BLaER1 treated with 17β-estradiol and CSF1 and Interleukin-3, amounts not matched to agents 10 nM and 100 nM (cell line): ENCODE data around the gene LIMCH1.
A peak's percentile ranks its signal among the peaks of the same experiment; 100 is the strongest.

ENCODE experiments used
- H3K27ac ChIP-seq, 11 experiments: shearing (Covaris generic); formaldehyde crosslinking; 2 replicates each; pipeline ENCODE4 v1.8.1; 2022
- H3K27me3 ChIP-seq, 11 experiments: shearing (Covaris generic); formaldehyde crosslinking; 2 replicates each; pipeline ENCODE4 v1.8.1; 2022
- H3K36me3 ChIP-seq, 11 experiments: shearing (Covaris generic); formaldehyde crosslinking; 2 replicates each; pipeline ENCODE4 v1.8.1; 2022
- H3K4me1 ChIP-seq, 10 experiments: shearing (Covaris generic); formaldehyde crosslinking; 2 replicates each; pipeline ENCODE4 v1.8.1; 2022
- H3K4me2 ChIP-seq, 11 experiments: shearing (Covaris generic); formaldehyde crosslinking; 2 replicates each; pipeline ENCODE4 v1.8.1; 2022
- H3K4me3 ChIP-seq, 10 experiments: shearing (Covaris generic); formaldehyde crosslinking; 2 replicates each; pipeline ENCODE4 v1.8.1; 2022
- H3K9ac ChIP-seq, 11 experiments: shearing (Covaris generic); formaldehyde crosslinking; 2 replicates each; pipeline ENCODE4 v1.8.1; 2022
- H3K9me3 ChIP-seq, 11 experiments: shearing (Covaris generic); formaldehyde crosslinking; replicated peaks in 1 of 11; 2 replicates each; pipeline ENCODE4 v1.8.1; 2022
- H4K20me1 ChIP-seq, 11 experiments: shearing (Covaris generic); formaldehyde crosslinking; 2 replicates each; pipeline ENCODE4 v1.8.1; 2022
- Cebpa-rat ChIP-seq, 11 experiments: shearing (Covaris generic); IDR thresholded peaks; 2 replicates each; pipeline ENCODE4 v1.8.1; 2022

LIMCH1 gene

GRCh38 chr4:41549478-41549877 is 11.5 kb downstream of the LIMCH1 start:
- no peaks in the 10 kb centered on the region for H3K36me3 ChIP-seq
- no peak overlapping the region; a peak in 1 of 22 replicates for H3K27ac ChIP-seq
- H3K27me3 ChIP-seq, result no peaks in the 10 kb centered on the region
- H3K4me2 ChIP-seq, result no peak overlapping the region
- H3K9ac ChIP-seq, result no peak overlapping the region
- no peak for TF ChIP-seq Cebpa-rat (IDR thresholded peaks at IDR 0.05)
- H3K4me1 ChIP-seq, result peaks cover 0 to 10% (median 6%) of the 10 kb centered on the region in 10 experiments; a peak in 9 of 20 replicates
- no peak overlapping the region for H3K4me3 ChIP-seq
- no peaks in the 10 kb centered on the region for H3K9me3 ChIP-seq
- no peaks in the 10 kb centered on the region for H4K20me1 ChIP-seq

- peak overlapping the region in 2 of 11 experiments; percentile 18 to 46; a peak in 2 of 22 replicates for H3K27ac ChIP-seq
- no peaks in the 10 kb centered on the region for H3K9me3 ChIP-seq
- no peaks in the 10 kb centered on the region for H3K36me3 ChIP-seq
- peak overlapping the region in 3 of 11 experiments; percentile 9 to 49 (median 13); a peak in 3 of 22 replicates for H3K4me2 ChIP-seq
- H4K20me1 ChIP-seq, result no peaks in the 10 kb centered on the region
- H3K4me3 ChIP-seq, result no peak overlapping the region
- no peak overlapping the region for H3K9ac ChIP-seq
- H3K27me3 ChIP-seq, result no peaks in the 10 kb centered on the region
- TF ChIP-seq Cebpa-rat (IDR thresholded peaks at IDR 0.05), result no peak
- peaks cover 0 to 10% (median 6%) of the 10 kb centered on the region in 10 experiments; a peak in 9 of 20 replicates for H3K4me1 ChIP-seq
Observed at GRCh38 chr4:41550308-41550707, 12.4 kb downstream of the LIMCH1 start.

- Histone ChIP-seq H4K20me1 (no peaks in the 10 kb centered on the region), H3K27ac (no peak overlapping the region), H3K4me1 (peaks cover 0 to 10% (median 6%) of the 10 kb centered on the region in 10 experiments; a peak in 9 of 20 replicates), H3K4me2 (no peak overlapping the region), H3K4me3 (no peak overlapping the region), H3K9ac (no peak overlapping the region), H3K27me3 (no peaks in the 10 kb centered on the region), H3K9me3 (no peaks in the 10 kb centered on the region), H3K36me3 (no peaks in the 10 kb centered on the region)
- no peak for TF ChIP-seq Cebpa-rat (IDR thresholded peaks at IDR 0.05)
Observed at GRCh38 chr4:41551536-41551935, 13.6 kb downstream of the LIMCH1 start.

- Histone ChIP-seq H3K4me3 (no peak overlapping the region), H3K27ac (no peak overlapping the region), H3K27me3 (no peaks in the 10 kb centered on the region), H4K20me1 (no peaks in the 10 kb centered on the region), H3K4me2 (no peak overlapping the region), H3K9me3 (no peaks in the 10 kb centered on the region), H3K36me3 (no peaks in the 10 kb centered on the region), H3K9ac (no peak overlapping the region), H3K4me1 (peaks cover 0 to 9% (median 5%) of the 10 kb centered on the region in 10 experiments; a peak in 9 of 20 replicates)
- no peak for TF ChIP-seq Cebpa-rat (IDR thresholded peaks at IDR 0.05)
Observed at GRCh38 chr4:41554905-41555304, 16.9 kb downstream of the LIMCH1 start.

GRCh38 chr4:41556526-41556925 is 18.6 kb downstream of the LIMCH1 start:
- no peaks in the 10 kb centered on the region for H3K36me3 ChIP-seq
- no peak overlapping the region for H3K27ac ChIP-seq
- H4K20me1 ChIP-seq, result no peaks in the 10 kb centered on the region
- H3K9ac ChIP-seq, result no peak overlapping the region
- H3K27me3 ChIP-seq, result no peaks in the 10 kb centered on the region
- TF ChIP-seq Cebpa-rat (IDR thresholded peaks at IDR 0.05), result no peak
- H3K4me1 ChIP-seq, result no peaks in the 10 kb centered on the region
- no peak overlapping the region for H3K4me3 ChIP-seq
- H3K9me3 ChIP-seq, result no peaks in the 10 kb centered on the region
- no peak overlapping the region for H3K4me2 ChIP-seq

GRCh38 chr4:41559940-41560516 is 22.1 kb downstream of the LIMCH1 start:
- H3K27me3 ChIP-seq, result no peaks in the 10 kb centered on the region
- no peaks in the 10 kb centered on the region for H3K36me3 ChIP-seq
- H3K9ac ChIP-seq, result no peak overlapping the region
- no peak overlapping the region for H3K4me3 ChIP-seq
- no peaks in the 10 kb centered on the region for H3K9me3 ChIP-seq
- TF ChIP-seq Cebpa-rat (IDR thresholded peaks at IDR 0.05), result no peak
- H3K27ac ChIP-seq, result no peak overlapping the region
- H3K4me1 ChIP-seq, result no peaks in the 10 kb centered on the region
- no peaks in the 10 kb centered on the region for H4K20me1 ChIP-seq
- H3K4me2 ChIP-seq, result no peak overlapping the region

GRCh38 chr4:41561244-41561643 is 23.3 kb downstream of the LIMCH1 start:
- H3K27me3 ChIP-seq, result no peaks in the 10 kb centered on the region
- H3K27ac ChIP-seq, result no peak overlapping the region
- H3K36me3 ChIP-seq, result no peaks in the 10 kb centered on the region
- H4K20me1 ChIP-seq, result no peaks in the 10 kb centered on the region
- H3K4me3 ChIP-seq, result no peak overlapping the region
- no peaks in the 10 kb centered on the region for H3K4me1 ChIP-seq
- no peak for TF ChIP-seq Cebpa-rat (IDR thresholded peaks at IDR 0.05)
- no peaks in the 10 kb centered on the region for H3K9me3 ChIP-seq
- no peak overlapping the region for H3K4me2 ChIP-seq
- no peak overlapping the region for H3K9ac ChIP-seq

GRCh38 chr4:41567186-41567585 is 29.2 kb downstream of the LIMCH1 start:
- no peaks in the 10 kb centered on the region for H3K27me3 ChIP-seq
- TF ChIP-seq Cebpa-rat (IDR thresholded peaks at IDR 0.05), result no peak
- no peaks in the 10 kb centered on the region for H3K36me3 ChIP-seq
- no peak overlapping the region for H3K27ac ChIP-seq
- no peak overlapping the region for H3K9ac ChIP-seq
- H4K20me1 ChIP-seq, result no peaks in the 10 kb centered on the region
- no peaks in the 10 kb centered on the region for H3K4me1 ChIP-seq
- no peaks in the 10 kb centered on the region for H3K9me3 ChIP-seq
- no peak overlapping the region for H3K4me3 ChIP-seq
- H3K4me2 ChIP-seq, result no peak overlapping the region

GRCh38 chr4:41568363-41568762 is 30.4 kb downstream of the LIMCH1 start:
- no peak overlapping the region for H3K4me3 ChIP-seq
- no peaks in the 10 kb centered on the region for H3K36me3 ChIP-seq
- H3K4me1 ChIP-seq, result no peaks in the 10 kb centered on the region
- no peak for TF ChIP-seq Cebpa-rat (IDR thresholded peaks at IDR 0.05)
- no peaks in the 10 kb centered on the region for H3K27me3 ChIP-seq
- no peaks in the 10 kb centered on the region for H3K9me3 ChIP-seq
- H3K9ac ChIP-seq, result no peak overlapping the region
- H3K4me2 ChIP-seq, result no peak overlapping the region
- H4K20me1 ChIP-seq, result no peaks in the 10 kb centered on the region
- no peak overlapping the region for H3K27ac ChIP-seq

GRCh38 chr4:41569961-41570360 is 32.0 kb downstream of the LIMCH1 start:
- no peaks in the 10 kb centered on the region for H3K4me1 ChIP-seq
- no peak for TF ChIP-seq Cebpa-rat (IDR thresholded peaks at IDR 0.05)
- H3K9me3 ChIP-seq, result no peaks in the 10 kb centered on the region
- H3K9ac ChIP-seq, result no peak overlapping the region
- H3K27me3 ChIP-seq, result no peaks in the 10 kb centered on the region
- no peaks in the 10 kb centered on the region for H3K36me3 ChIP-seq
- H4K20me1 ChIP-seq, result no peaks in the 10 kb centered on the region
- H3K4me3 ChIP-seq, result no peak overlapping the region
- H3K4me2 ChIP-seq, result no peak overlapping the region
- no peak overlapping the region for H3K27ac ChIP-seq
